ENCODE measurements around the gene SLC25A21. TPM values are rescaled to one million over a fixed set of nuclear protein-coding genes. Genes with fewer than 3 reads are reported as not detected.
"Not testable (repeated sequence)": the region's sequence is repeated elsewhere in the genome, so short reads cannot be mapped to it uniquely, and the experiment has no call there.

The SLC25A21 gene
- total RNA-seq, 2 experiments from 2014 or later = not detected

GRCh38 chr14:36981832-36982529, 190.4 kb downstream of the SLC25A21 start:
- Mint-ChIP-seq H3K9me3 (peaks cover 4% of the 10 kb centered on the region), H3K36me3 (ENCODE audit: low read depth) (no peaks in the 10 kb centered on the region), H3K4me1 (no peaks in the 10 kb centered on the region), H3K27me3 (no peaks in the 10 kb centered on the region), H3K4me3 (no peak overlapping the region), H3K27ac (no peak overlapping the region)
- ChIA-PET CTCF (no interaction called here), POLR2A (no interaction called here)
- no peak for DNase-seq

- H3K9me3 Mint-ChIP-seq; POLR2A ChIA-PET; H3K36me3 Mint-ChIP-seq (ENCODE audit: low read depth); H3K27ac Mint-ChIP-seq; H3K27me3 Mint-ChIP-seq; H3K4me3 Mint-ChIP-seq; H3K4me1 Mint-ChIP-seq; DNase-seq; CTCF ChIA-PET: not testable (repeated sequence)
Observed at GRCh38 chr14:36980413-36980812, 192.0 kb downstream of the SLC25A21 start.

GRCh38 chr14:36979863-36980262, 192.5 kb downstream of the SLC25A21 start:
- Mint-ChIP-seq H3K9me3 (peaks cover 4% of the 10 kb centered on the region), H3K4me1 (no peaks in the 10 kb centered on the region), H3K27me3 (no peaks in the 10 kb centered on the region), H3K27ac (no peak overlapping the region), H3K4me3 (no peak overlapping the region), H3K36me3 (ENCODE audit: low read depth) (no peaks in the 10 kb centered on the region)
- ChIA-PET CTCF (no interaction called here), POLR2A (no interaction called here)
- DNase-seq = no peak

GRCh38 chr14:36976571-36977023, 195.8 kb downstream of the SLC25A21 start:
- Mint-ChIP-seq H3K9me3 (no peaks in the 10 kb centered on the region), H3K4me3 (no peak overlapping the region), H3K4me1 (no peaks in the 10 kb centered on the region), H3K36me3 (ENCODE audit: low read depth) (no peaks in the 10 kb centered on the region), H3K27me3 (no peaks in the 10 kb centered on the region), H3K27ac (no peak overlapping the region)
- no peak for DNase-seq
- POLR2A ChIA-PET = no interaction called here
- CTCF ChIA-PET = interaction anchor here (0.9 kb wide), 1 partner anchor 35 kb away, joined by 3 read pairs; no protein-coding TSS in a partner anchor

- Mint-ChIP-seq H3K9me3 (no peaks in the 10 kb centered on the region), H3K27ac (no peak overlapping the region), H3K4me1 (no peaks in the 10 kb centered on the region), H3K36me3 (ENCODE audit: low read depth) (no peaks in the 10 kb centered on the region), H3K4me3 (no peak overlapping the region), H3K27me3 (no peaks in the 10 kb centered on the region)
- DNase-seq = no peak
- ChIA-PET CTCF (no interaction called here), POLR2A (no interaction called here)
Observed at GRCh38 chr14:36975834-36976233, 196.6 kb downstream of the SLC25A21 start.

- H3K9me3 Mint-ChIP-seq = no peaks in the 10 kb centered on the region
- H3K27me3 Mint-ChIP-seq = no peaks in the 10 kb centered on the region
- no peak overlapping the region for H3K27ac Mint-ChIP-seq
- no peak overlapping the region for H3K4me3 Mint-ChIP-seq
- no peaks in the 10 kb centered on the region for H3K4me1 Mint-ChIP-seq
- CTCF ChIA-PET = no interaction called here
- POLR2A ChIA-PET = no interaction called here
- no peak for DNase-seq
- no peaks in the 10 kb centered on the region for H3K36me3 Mint-ChIP-seq (ENCODE audit: low read depth)
Observed at GRCh38 chr14:36974985-36975384, 197.4 kb downstream of the SLC25A21 start.

GRCh38 chr14:36973806-36974442, 198.5 kb downstream of the SLC25A21 start:
- Mint-ChIP-seq H3K36me3 (ENCODE audit: low read depth) (no peaks in the 10 kb centered on the region), H3K27ac (no peak overlapping the region), H3K4me1 (no peaks in the 10 kb centered on the region), H3K4me3 (no peak overlapping the region), H3K9me3 (no peaks in the 10 kb centered on the region), H3K27me3 (no peaks in the 10 kb centered on the region)
- CTCF ChIA-PET = no interaction called here
- no peak for DNase-seq
- POLR2A ChIA-PET = no interaction called here

GRCh38 chr14:36971263-36971855, 201.0 kb downstream of the SLC25A21 start:
- CTCF ChIA-PET = no interaction called here

GRCh38 chr14:36967892-36968555, 204.4 kb downstream of the SLC25A21 start:
- H3K4me1 Mint-ChIP-seq = no peaks in the 10 kb centered on the region
- CTCF ChIA-PET = no interaction called here
- POLR2A ChIA-PET = no interaction called here
- no peaks in the 10 kb centered on the region for H3K36me3 Mint-ChIP-seq (ENCODE audit: low read depth)
- no peaks in the 10 kb centered on the region for H3K27me3 Mint-ChIP-seq
- no peaks in the 10 kb centered on the region for H3K9me3 Mint-ChIP-seq
- DNase-seq = no peak
- no peak overlapping the region for H3K27ac Mint-ChIP-seq
- no peak overlapping the region for H3K4me3 Mint-ChIP-seq

More at GRCh38 chr14:36971263-36971855, 201.0 kb downstream of the SLC25A21 start:
- POLR2A ChIA-PET = no interaction called here
- no peaks in the 10 kb centered on the region for H3K4me1 Mint-ChIP-seq
- no peaks in the 10 kb centered on the region for H3K27me3 Mint-ChIP-seq
- H3K36me3 Mint-ChIP-seq (ENCODE audit: low read depth) = no peaks in the 10 kb centered on the region
- H3K4me3 Mint-ChIP-seq = no peak overlapping the region
- DNase-seq = no peak
- no peaks in the 10 kb centered on the region for H3K9me3 Mint-ChIP-seq
- H3K27ac Mint-ChIP-seq = no peak overlapping the region

- Mint-ChIP-seq H3K4me1 (no peaks in the 10 kb centered on the region), H3K36me3 (ENCODE audit: low read depth) (no peaks in the 10 kb centered on the region), H3K9me3 (no peaks in the 10 kb centered on the region), H3K4me3 (no peak overlapping the region), H3K27ac (no peak overlapping the region), H3K27me3 (no peaks in the 10 kb centered on the region)
- POLR2A ChIA-PET = no interaction called here
- CTCF ChIA-PET = no interaction called here
- no peak for DNase-seq
Observed at GRCh38 chr14:36955967-36956366, 216.4 kb downstream of the SLC25A21 start.

DNA sequence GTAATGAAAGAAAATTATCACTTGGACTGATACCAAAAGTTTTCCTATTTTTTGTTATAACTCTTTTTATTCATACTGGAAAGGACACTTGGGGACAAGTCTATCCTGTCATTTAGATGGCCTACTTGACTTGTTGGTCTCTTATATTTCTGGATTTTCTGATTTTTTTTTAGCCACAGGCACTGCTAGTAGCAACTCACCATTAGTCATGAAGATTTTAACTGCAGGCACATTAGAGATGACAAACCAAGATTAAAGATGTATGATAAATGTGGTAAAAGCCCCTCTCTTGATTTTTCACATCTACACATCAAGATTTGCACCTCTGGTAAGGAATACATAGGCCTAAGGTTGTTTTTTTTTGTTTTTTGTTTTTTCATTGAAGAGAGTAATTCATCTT, 217.0 kb downstream of the SLC25A21 start:
- no peak overlapping the region for H3K27ac Mint-ChIP-seq
- no peak for DNase-seq
- H3K4me3 Mint-ChIP-seq = no peak overlapping the region
- no peaks in the 10 kb centered on the region for H3K4me1 Mint-ChIP-seq
- ChIA-PET CTCF (no interaction called here), POLR2A (no interaction called here)
- H3K9me3 Mint-ChIP-seq = no peaks in the 10 kb centered on the region
- no peaks in the 10 kb centered on the region for H3K27me3 Mint-ChIP-seq
- H3K36me3 Mint-ChIP-seq (ENCODE audit: low read depth) = no peaks in the 10 kb centered on the region

DNA sequence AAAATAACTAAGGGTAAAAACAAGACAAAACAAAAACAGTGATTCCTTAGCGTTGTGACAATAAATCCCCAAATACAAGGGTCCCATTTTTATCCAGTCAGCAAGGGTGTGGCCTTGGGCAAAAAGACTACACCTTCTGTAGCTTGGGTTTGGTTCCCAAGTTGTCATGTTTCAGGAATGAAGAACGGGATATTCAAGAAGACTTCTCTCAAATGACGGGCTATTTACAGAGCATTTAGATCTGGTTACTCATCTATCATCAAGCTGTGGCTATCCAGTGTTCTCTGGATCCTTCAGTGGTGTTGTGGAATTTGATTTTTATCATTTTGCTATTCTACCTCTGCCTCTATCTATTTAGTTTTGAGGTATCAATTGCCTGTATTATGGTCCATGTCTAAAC, 219.7 kb downstream of the SLC25A21 start:
- ChIA-PET CTCF (no interaction called here), POLR2A (no interaction called here)
- no peak overlapping the region for H3K27ac Mint-ChIP-seq
- H3K9me3 Mint-ChIP-seq = no peaks in the 10 kb centered on the region
- no peaks in the 10 kb centered on the region for H3K4me1 Mint-ChIP-seq
- no peaks in the 10 kb centered on the region for H3K27me3 Mint-ChIP-seq
- H3K36me3 Mint-ChIP-seq (ENCODE audit: low read depth) = no peaks in the 10 kb centered on the region
- DNase-seq = no peak
- H3K4me3 Mint-ChIP-seq = no peak overlapping the region

DNA sequence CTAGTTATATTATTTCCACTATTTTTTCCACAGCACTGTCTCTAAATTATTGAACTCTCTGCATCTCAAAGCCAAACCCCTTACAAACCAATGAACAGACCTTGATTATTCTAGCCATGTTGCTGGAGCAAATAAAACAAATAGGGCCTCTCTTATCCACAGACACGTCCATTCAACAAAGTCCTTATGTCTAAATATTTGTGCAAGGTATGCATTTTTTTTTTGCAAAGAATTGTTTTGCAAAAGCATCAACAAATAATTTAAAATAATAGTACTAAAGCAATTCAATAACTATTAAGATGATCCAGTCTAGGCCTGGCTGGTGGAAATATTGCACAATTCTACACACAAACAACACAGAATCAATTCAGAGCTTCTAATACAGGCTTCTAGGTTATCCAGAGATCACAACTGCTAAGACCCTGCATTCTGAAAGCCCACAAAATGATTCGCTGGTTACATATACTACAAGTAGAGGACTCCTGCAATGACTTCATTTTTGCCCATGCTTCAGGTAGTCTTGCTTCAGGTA, 221.0 kb downstream of the SLC25A21 start:
- ChIA-PET CTCF (no interaction called here), POLR2A (no interaction called here)
- Mint-ChIP-seq H3K27me3 (no peaks in the 10 kb centered on the region), H3K9me3 (no peaks in the 10 kb centered on the region), H3K4me3 (no peak overlapping the region), H3K27ac (no peak overlapping the region), H3K36me3 (ENCODE audit: low read depth) (no peaks in the 10 kb centered on the region), H3K4me1 (no peaks in the 10 kb centered on the region)
- no peak for DNase-seq

Measured in activated CD4-positive, alpha-beta memory T cell treated with anti-CD3 and anti-CD28 coated beads, Interleukin-2, amount 10 ng/mL, durations not matched to agents 7 days and 5 days (primary cell).